GM12801 (cell line): ENCODE results near the gene HDGFL2.

Source experiments
- TF ChIP-seq, protein P1 (sequence below): IDR thresholded peaks from one replicate; pipeline ENCODE4 v1.5.1; 2011; ENCODE audit warnings: control low read depth; ENCODE audit not compliant: insufficient read length; ENCODE audit errors: extremely low read depth

HDGFL2 gene

DNA sequence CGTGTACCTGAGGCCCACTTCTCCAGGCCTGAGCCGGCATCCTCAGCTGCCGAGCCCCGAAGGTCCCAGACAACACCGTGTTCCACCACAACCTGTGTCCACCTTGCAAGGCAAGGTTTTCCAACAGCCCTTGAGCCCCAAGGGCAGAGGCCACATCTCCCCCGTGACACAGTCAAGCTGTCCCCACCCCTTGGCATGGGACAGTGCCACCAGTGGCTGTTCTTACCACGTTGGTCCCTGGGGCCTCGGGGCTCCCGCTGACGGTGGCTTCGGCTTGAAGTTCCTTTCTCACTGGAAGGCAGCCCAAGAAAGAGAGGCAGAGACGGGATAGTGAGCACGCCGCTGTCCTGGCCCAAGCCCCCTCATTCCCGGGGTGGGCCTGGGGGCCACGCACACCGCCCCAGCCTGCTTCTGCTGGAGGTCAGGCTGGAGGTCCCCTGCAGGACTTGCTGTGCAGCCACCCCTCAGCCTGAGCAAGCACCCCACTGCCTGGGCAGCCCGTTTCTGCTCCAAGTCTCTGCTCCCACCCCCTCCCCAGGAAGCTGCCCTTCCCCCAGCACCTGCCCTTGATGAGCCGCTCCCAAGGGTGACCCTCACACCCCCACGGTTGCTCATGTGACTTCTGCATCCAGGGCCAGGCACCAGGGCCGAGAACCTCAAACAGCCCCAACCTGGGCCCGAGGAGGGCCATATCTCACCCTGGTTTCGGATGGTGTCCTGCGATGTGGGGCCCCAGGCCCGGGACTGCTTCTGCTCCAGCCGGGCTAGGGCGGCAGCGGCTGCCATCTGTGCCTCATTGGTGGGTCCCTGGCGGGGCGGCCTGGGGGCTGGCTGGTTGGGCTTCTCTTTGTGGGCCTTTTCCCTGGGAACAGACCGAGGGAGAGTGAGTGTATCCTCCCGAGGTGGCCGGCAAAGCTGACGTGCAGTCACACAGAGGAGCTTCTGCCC lies 18.6 kb upstream of the HDGFL2 start:
- TF ChIP-seq, protein P1, sequence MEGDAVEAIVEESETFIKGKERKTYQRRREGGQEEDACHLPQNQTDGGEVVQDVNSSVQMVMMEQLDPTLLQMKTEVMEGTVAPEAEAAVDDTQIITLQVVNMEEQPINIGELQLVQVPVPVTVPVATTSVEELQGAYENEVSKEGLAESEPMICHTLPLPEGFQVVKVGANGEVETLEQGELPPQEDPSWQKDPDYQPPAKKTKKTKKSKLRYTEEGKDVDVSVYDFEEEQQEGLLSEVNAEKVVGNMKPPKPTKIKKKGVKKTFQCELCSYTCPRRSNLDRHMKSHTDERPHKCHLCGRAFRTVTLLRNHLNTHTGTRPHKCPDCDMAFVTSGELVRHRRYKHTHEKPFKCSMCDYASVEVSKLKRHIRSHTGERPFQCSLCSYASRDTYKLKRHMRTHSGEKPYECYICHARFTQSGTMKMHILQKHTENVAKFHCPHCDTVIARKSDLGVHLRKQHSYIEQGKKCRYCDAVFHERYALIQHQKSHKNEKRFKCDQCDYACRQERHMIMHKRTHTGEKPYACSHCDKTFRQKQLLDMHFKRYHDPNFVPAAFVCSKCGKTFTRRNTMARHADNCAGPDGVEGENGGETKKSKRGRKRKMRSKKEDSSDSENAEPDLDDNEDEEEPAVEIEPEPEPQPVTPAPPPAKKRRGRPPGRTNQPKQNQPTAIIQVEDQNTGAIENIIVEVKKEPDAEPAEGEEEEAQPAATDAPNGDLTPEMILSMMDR, result no peak

DNA sequence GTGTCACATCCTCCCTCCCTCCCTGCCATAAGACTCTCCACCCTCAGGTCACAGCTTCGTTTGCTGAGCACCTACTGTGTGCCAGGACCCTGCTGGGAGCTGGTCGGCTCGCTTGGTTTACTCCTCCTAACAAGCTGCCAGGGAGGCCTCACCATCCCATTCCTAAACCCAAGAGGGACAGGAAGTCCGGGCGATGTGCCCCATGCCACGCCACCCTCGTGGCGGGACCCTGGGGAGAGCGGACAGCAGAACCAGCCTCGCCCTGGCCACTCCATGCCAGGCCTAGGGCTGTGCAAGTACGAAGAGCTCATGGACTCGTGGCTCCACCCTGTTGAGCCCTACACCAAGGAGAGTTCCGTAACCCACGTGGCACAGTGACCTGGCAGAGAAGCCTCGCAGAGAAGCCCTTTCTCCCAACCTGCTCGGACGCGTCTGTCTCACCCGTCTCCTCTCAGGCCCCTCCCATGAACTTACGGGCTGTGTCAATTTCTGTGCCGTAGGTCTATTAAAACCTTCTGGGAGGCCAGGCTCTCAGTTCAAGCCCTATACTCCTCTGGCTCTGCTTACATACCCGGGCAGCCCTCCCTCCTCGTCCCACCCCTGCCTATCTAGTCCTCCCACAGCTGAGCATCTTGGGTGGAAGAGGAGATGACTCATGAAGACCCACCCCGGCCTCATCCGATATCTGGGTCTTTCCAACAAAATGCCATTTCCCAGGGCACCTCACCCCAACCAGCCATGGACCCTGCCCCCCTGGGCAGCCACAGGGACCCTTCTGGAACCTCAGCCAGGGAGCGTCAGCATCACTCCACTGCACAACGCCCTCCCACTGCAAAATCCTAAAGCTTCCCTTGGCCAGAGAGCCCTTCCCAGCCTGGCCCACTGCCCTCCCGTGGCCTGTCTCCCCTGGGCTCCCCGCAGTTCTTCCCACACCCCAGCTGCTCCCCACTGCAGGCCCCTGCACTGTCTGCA lies 17.1 kb upstream of the HDGFL2 start:
- TF ChIP-seq, protein P1, result no peak

DNA sequence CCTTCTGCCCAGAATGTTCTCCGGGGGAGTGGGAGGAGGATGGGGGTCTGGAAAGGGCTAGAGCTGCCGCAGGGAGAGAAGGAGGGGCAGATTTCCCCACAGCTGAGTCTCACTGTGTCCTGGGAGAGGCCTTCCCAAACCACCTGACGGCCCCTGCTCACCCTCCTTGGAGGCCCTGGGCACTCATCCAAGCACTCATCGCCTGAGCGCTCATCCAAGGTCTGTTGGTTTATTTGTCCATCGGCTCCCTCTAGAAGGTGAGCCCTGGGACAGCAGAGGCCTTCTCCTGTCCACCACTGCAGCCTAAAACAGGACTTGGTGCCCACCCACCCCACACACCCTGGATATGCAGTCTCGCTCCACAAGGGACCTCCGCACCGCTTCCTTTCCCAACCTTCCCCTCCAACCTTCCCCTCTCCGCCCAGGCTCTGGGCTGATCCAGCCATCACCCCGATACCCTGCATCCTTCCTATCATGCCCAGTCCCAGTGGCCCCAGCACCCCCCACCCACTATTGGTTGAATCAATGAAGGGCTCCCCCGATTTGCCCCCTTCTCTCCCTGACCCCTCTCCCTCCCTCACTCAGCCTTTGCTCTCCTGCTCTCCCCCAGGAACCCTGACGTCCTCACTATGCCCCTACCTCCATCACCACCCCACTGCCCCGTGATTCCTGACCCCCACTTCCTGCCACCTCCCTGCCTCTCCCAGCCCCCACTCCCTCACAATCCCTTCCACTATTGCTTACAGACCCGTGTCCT lies 16.2 kb upstream of the HDGFL2 start:
- TF ChIP-seq, protein P1, result no peak

DNA sequence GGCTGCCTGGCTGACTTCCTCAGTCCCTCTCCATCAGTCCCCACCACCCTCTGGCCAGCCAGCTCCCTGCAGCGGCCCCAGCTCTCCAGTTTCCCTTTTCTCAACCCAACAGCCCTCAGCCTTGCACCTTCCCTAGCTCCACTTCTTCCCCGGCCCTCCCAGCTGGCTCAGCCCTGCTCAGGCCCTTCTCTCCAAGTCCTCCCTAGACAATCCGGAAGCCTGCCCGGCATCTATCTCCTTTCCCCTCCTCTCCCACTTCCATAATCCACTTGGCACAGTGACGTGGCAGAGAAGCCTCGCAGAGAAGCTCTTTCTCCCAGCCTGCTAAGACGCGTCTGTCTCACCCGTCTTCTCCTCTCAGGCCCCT lies 15.6 kb upstream of the HDGFL2 start:
- TF ChIP-seq, protein P1, result no peak

DNA sequence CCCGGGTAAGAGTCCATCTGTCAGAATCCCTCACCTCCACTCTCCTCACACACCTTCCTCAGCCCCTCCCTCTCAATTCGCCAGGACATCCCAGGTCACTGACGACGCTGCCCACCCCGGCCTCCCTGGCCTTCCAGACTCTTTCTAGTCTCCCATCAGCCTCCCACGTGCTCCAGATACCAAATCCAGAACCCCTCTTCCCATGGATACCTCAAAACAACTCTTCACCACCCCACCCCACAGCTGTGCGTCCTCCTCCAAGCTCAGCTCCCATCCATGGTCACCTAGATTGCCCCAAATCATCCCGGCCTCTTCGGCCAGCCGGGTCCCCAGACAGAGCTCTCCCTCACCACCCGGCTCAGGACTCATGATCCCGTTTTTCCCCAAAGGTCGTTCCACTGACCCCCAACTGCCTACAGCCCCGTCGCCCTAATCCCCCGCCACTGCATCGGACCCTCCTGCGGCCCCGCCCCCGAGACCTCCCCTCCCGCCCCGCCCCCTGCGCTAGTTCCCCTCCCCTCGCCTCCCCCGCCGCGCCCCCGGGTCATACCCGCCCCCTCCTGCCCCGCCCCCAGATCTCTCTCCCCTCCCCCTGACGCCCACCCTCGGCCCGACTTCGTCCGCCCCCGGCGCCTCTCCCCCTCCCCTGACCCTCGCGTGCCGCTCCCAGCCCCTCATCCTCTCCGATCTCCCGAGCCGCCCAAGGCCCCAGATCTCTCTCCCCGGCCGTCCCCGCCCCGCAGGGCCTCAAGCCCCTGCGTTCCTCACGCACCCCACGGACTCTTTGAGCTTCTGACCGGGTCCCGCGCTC lies 15.0 kb upstream of the HDGFL2 start:
- TF ChIP-seq, protein P1, result no peak

DNA sequence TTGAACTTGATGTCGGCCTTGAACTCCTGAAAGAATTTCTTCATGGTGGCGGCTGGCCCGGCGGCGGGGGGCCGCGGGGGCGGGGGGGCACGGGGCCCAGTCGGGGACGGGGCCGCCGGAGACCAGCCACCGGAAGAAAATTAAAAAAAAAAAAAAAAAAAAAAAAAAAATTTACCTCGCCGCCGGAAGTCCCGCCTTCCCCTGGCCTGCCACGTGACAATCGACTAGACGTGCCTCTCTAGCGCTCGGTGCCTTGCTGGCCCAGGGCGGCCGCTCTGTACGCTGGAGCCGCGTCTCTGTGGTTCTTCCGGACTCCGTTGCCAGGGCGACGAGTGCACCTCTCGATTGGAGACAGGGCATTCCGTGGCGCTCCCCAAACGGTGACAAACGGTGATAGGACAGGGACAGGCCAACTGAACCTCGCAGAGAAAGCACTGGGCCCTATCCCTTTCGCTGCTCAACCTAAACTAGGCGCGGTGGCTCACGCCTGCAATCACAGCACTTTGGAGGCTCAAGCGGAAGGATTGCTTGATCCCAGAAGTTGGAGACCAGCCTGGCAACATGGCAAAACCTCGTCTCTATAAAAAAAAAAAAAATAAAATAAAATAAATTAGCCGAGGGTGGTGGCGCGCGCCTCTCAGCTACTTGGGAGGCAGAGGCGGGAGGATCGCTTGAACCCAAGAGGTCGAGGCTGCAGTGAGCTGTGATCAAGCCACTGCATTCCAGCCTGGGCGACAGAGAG lies 14.3 kb upstream of the HDGFL2 start, which contains the start of gene UBXN6:
TSS of gene UBXN6 (minus strand) at position 141 of the 742 bp plus-strand sequence. CDS start at position 44, 97 bp downstream.
- TF ChIP-seq, protein P1, result no peak
